ENCODE measurements around the gene ADCY1.

- TF ChIP-seq CTCF (optimal IDR thresholded peaks at IDR 0.05 in 1 of 3, IDR thresholded peaks at IDR 0.05 in 1 of 3, conservative IDR thresholded peaks at IDR 0.05 in 1 of 3; ENCODE audit: extremely low read depth in 1 of 3, insufficient read depth in 2 of 3, low read length in 3 of 3) (no peak), EZH2 (IDR thresholded peaks at IDR 0.05; ENCODE audit: low read length) (no peak)
These were observed 9.1 kb downstream of the ADCY1 start for GRCh38 chr7:45583296-45583695.
